Dermis blood vessel endothelial cell (primary cell): ENCODE measurements around the gene SPG7. TPM values are rescaled to one million over a fixed set of nuclear protein-coding genes. Genes with fewer than 3 reads are reported as not detected.

ENCODE experiments used
- DNase-seq: peaks from one replicate; pipeline ENCODE4 v3.0.0; 2010
- total RNA-seq: library from RNA; depleted of rRNA; stranded (reverse); fragments of >200 nt; gene quantifications from 2 replicates; pipeline ENCODE4 v1.2.3, GENCODE V29; 2014

Gene SPG7
- total RNA-seq, 1 donor from 2014 or later = 170 TPM

- no peak for DNase-seq
Measured at GRCh38 chr16:89519881-89520280, 11.7 kb downstream of the SPG7 start.

GRCh38 chr16:89522287-89522686, 14.1 kb downstream of the SPG7 start:
- no peak for DNase-seq

GRCh38 chr16:89523680-89524344, 15.6 kb downstream of the SPG7 start:
- peak; percentile 89 for DNase-seq

GRCh38 chr16:89525146-89525913, 17.1 kb downstream of the SPG7 start:
- no peak for DNase-seq

- no peak for DNase-seq
Measured at GRCh38 chr16:89529097-89529496, 20.9 kb downstream of the SPG7 start.

- no peak for DNase-seq
Measured at GRCh38 chr16:89530401-89531381, 22.5 kb downstream of the SPG7 start.

GRCh38 chr16:89531821-89532526, 23.8 kb downstream of the SPG7 start:
- DNase-seq = peak; percentile 58

GRCh38 chr16:89534252-89534756, 26.1 kb downstream of the SPG7 start:
- DNase-seq = peak; percentile 64

GRCh38 chr16:89536371-89536770, 28.2 kb downstream of the SPG7 start:
- DNase-seq = no peak

- DNase-seq = no peak
Measured at GRCh38 chr16:89536886-89537548, 28.8 kb downstream of the SPG7 start.

- DNase-seq = no peak
Measured at GRCh38 chr16:89537549-89537925, 29.3 kb downstream of the SPG7 start.

GRCh38 chr16:89538286-89538685, 30.1 kb downstream of the SPG7 start:
- DNase-seq = no peak

- DNase-seq = no peak
Measured at GRCh38 chr16:89540557-89540956, 32.4 kb downstream of the SPG7 start.

- no peak for DNase-seq
Measured at GRCh38 chr16:89541792-89542191, 33.6 kb downstream of the SPG7 start.

- DNase-seq = no peak
Measured at GRCh38 chr16:89544113-89544512, 35.9 kb downstream of the SPG7 start.

- DNase-seq = no peak
Measured at GRCh38 chr16:89544713-89545043, 36.5 kb downstream of the SPG7 start.

GRCh38 chr16:89545044-89545830, 37.0 kb downstream of the SPG7 start:
- no peak for DNase-seq

- DNase-seq = no peak
Measured at GRCh38 chr16:89545831-89546574, 37.8 kb downstream of the SPG7 start.

GRCh38 chr16:89546781-89547180, 38.6 kb downstream of the SPG7 start:
- no peak for DNase-seq

GRCh38 chr16:89547291-89547690, 39.1 kb downstream of the SPG7 start:
- no peak for DNase-seq
